Measurements from ENCODE around the gene RBBP6. TPM values are rescaled to one million over a fixed set of nuclear protein-coding genes. Genes with fewer than 3 reads are reported as not detected.
"Not testable (repeated sequence)": the region's sequence is repeated elsewhere in the genome, so short reads cannot be mapped to it uniquely, and the experiment has no call there.

RBBP6 gene
- total RNA-seq, 4 donors from 2014 or later: 25.0 to 56.0 (median 53.0) TPM

- H3K27me3 ChIP-seq: peaks cover 0 to 44% (median 0%) of the 10 kb centered on the region in 4 donors
- intact Hi-C loops (cut with DNase I): no loop called here
- no peak overlapping the region for H3K27ac ChIP-seq
- no peaks in the 10 kb centered on the region for H3K36me3 ChIP-seq
- H3K9me3 ChIP-seq: no peaks in the 10 kb centered on the region
- TF ChIP-seq POLR2A (IDR thresholded peaks at IDR 0.05) (no peak), CTCF (IDR thresholded peaks at IDR 0.05) (no peak)
- peaks cover 0 to 13% (median 9%) of the 10 kb centered on the region in 3 donors for H3K4me1 ChIP-seq
- H3K4me3 ChIP-seq: peak overlapping the region in 3 of 4 donors; percentile 0 to 46 (median 21)
- WGBS, 2 donors: 5 to 13% methylated on average over 8 to 12 of the region's 13 CpGs
- DNase-seq: no peak
These were observed 71.0 kb downstream of the RBBP6 start for GRCh38 chr16:24610416-24610755.

GRCh38 chr16:24611310-24611709 is 71.9 kb downstream of the RBBP6 start:
- Histone ChIP-seq H3K27me3 (peaks cover 0 to 44% (median 0%) of the 10 kb centered on the region in 4 donors), H3K36me3 (no peaks in the 10 kb centered on the region)
- no peak for TF ChIP-seq POLR2A (IDR thresholded peaks at IDR 0.05)
- TF ChIP-seq CTCF (IDR thresholded peaks at IDR 0.05): no peak

GRCh38 chr16:24612656-24613055 is 73.3 kb downstream of the RBBP6 start:
- Histone ChIP-seq H3K27me3 (peaks cover 0 to 44% (median 0%) of the 10 kb centered on the region in 4 donors), H3K27ac (no peak overlapping the region), H3K9me3 (no peaks in the 10 kb centered on the region), H3K36me3 (no peaks in the 10 kb centered on the region), H3K4me3 (no peak overlapping the region), H3K4me1 (peaks cover 0 to 13% (median 9%) of the 10 kb centered on the region in 3 donors)
- intact Hi-C loops (cut with DNase I): no loop called here
- WGBS, 2 donors: 66 to 83% methylated on average over 4 of the region's 4 CpGs
- DNase-seq: no peak
- no peak for TF ChIP-seq POLR2A (IDR thresholded peaks at IDR 0.05)

More at GRCh38 chr16:24611310-24611709, 71.9 kb downstream of the RBBP6 start:
- peaks cover 0 to 13% (median 9%) of the 10 kb centered on the region in 3 donors for H3K4me1 ChIP-seq
- H3K27ac ChIP-seq: no peak overlapping the region
- 79 to 82% methylated on average over 11 of the region's 11 CpGs for WGBS, 2 donors
- H3K4me3 ChIP-seq: no peak overlapping the region
- intact Hi-C loops (cut with DNase I): no loop called here
- H3K9me3 ChIP-seq: no peaks in the 10 kb centered on the region
- no peak for DNase-seq

- Histone ChIP-seq H3K27me3 (peaks cover 0 to 44% (median 0%) of the 10 kb centered on the region in 4 donors), H3K4me1 (peaks cover 0 to 13% (median 9%) of the 10 kb centered on the region in 3 donors)
- H3K4me3 ChIP-seq; intact Hi-C loops (cut with DNase I); DNase-seq; H3K9me3 ChIP-seq; H3K27ac ChIP-seq; H3K36me3 ChIP-seq: not testable (repeated sequence)
- 91 to 98% methylated on average over 5 of the region's 5 CpGs for WGBS, 2 donors
These were observed 73.9 kb downstream of the RBBP6 start for GRCh38 chr16:24613267-24613666.

GRCh38 chr16:24617502-24617901 is 78.1 kb downstream of the RBBP6 start:
- no peak for DNase-seq
- no peak overlapping the region for H3K27ac ChIP-seq
- H3K4me1 ChIP-seq: no peaks in the 10 kb centered on the region
- peaks cover 0 to 1% (median 0%) of the 10 kb centered on the region in 4 donors for H3K27me3 ChIP-seq
- H3K36me3 ChIP-seq: no peaks in the 10 kb centered on the region
- no peaks in the 10 kb centered on the region for H3K9me3 ChIP-seq
- WGBS, 2 donors: 84 to 94% methylated on average over 2 of the region's 2 CpGs
- no peak for TF ChIP-seq POLR2A (IDR thresholded peaks at IDR 0.05)
- TF ChIP-seq CTCF (IDR thresholded peaks at IDR 0.05): no peak
- no peak overlapping the region for H3K4me3 ChIP-seq
- intact Hi-C loops (cut with DNase I): no loop called here

Other genes starting within 250 kb of the RBBP6 start
- 10 to 100 TPM; 12.3 to 34.0 (median 18.5) TPM for gene TNRC6A, start 190.1 kb downstream of the RBBP6 start, total RNA-seq

Measured in esophagus squamous epithelium (tissue), 5 donors.